GM12878 (cell line): ENCODE measurements around the gene MEIS2. TPM values are rescaled to one million over a fixed set of nuclear protein-coding genes. Genes with fewer than 3 reads are reported as not detected.

Experiments used
- BACH1 ChIP-seq: fragments of 450-650 bp; IDR thresholded peaks from 2 replicates; pipeline ENCODE4 v1.6.1; 2017; ENCODE audit warnings: mild to moderate bottlenecking, borderline replicate concordance
- BHLHE40 ChIP-seq, 2 experiments: fragments of 450-650 bp in 1 of 2; IDR thresholded peaks; 2 replicates each; pipeline ENCODE4 v1.6.1; 2011 to 2017; ENCODE audit warnings: low read depth in 2 of 2, borderline replicate concordance in 1 of 2, improper control_type of control experiment in 1 of 2, low read length in 1 of 2, mild to moderate bottlenecking in 1 of 2
- BRCA1 ChIP-seq: IDR thresholded peaks from 2 replicates; pipeline ENCODE4 v1.6.1; 2011; ENCODE audit warnings: low read depth, low read length, improper control_type of control experiment
- DPF2 ChIP-seq: fragments of 450-650 bp; IDR thresholded peaks from 2 replicates; pipeline ENCODE4 v1.6.1; 2017; ENCODE audit warnings: mild to moderate bottlenecking
- EED ChIP-seq: sonication (generic); IDR thresholded peaks from 2 replicates; pipeline ENCODE4 v1.6.1; 2016; ENCODE audit warnings: antibody characterized with exemption, low read depth
- IKZF1 ChIP-seq: fragments of 450-650 bp; conservative IDR thresholded peaks from 2 replicates; pipeline ENCODE4 v1.6.1; 2017; ENCODE audit warnings: antibody characterized with exemption, mild to moderate bottlenecking
- NFXL1 ChIP-seq: fragments of 450-650 bp; IDR thresholded peaks from 2 replicates; pipeline ENCODE4 v1.6.1; 2017; ENCODE audit warnings: antibody characterized with exemption, mild to moderate bottlenecking, borderline replicate concordance
- PAX5 ChIP-seq: IDR thresholded peaks from 2 replicates; pipeline ENCODE4 v1.6.1; 2011; ENCODE audit warnings: low read depth, low read length, borderline replicate concordance
- SIX5 ChIP-seq: IDR thresholded peaks from 2 replicates; pipeline ENCODE4 v1.6.1; 2011; ENCODE audit warnings: mild to moderate bottlenecking, low read depth, low read length, moderate library complexity; ENCODE audit not compliant: severe bottlenecking
- SMARCA5 ChIP-seq: fragments of 450-650 bp; IDR thresholded peaks from 2 replicates; pipeline ENCODE4 v1.6.1; 2017; ENCODE audit warnings: mild to moderate bottlenecking
- YBX1 ChIP-seq: fragments of 450-650 bp; IDR thresholded peaks from 2 replicates; pipeline ENCODE4 v1.6.1; 2016; ENCODE audit warnings: antibody characterized with exemption
- ZSCAN29 ChIP-seq: fragments of 450-650 bp; IDR thresholded peaks from 2 replicates; pipeline ENCODE4 v1.6.1; 2017; ENCODE audit warnings: mild to moderate bottlenecking, moderate library complexity
- polyA plus RNA-seq, 11 experiments: library from polyadenylated mRNA; depleted of rRNA in 4 of 11; unstranded in 6 of 11; stranded (reverse) in 5 of 11; fragments of >200 nt; fragmentation: Nextera tagmentation in 4 of 11; fragmentation: Illumina TruSeq in 1 of 11; extraction: Ambion mirVana in 4 of 11; extraction: Trizol in 1 of 11; gene quantifications; 1 replicate in 1 of 11; 2 replicates in 10 of 11; pipeline versions ENCODE4 v1.2.1 to v1.2.3, GENCODE V29; 2011 to 2016; ENCODE audit warnings: inconsistent platforms in 2 of 11, missing spikeins in 2 of 11, low read depth in 1 of 11
- total RNA-seq, 4 experiments: library from RNA; depleted of rRNA in 3 of 4; stranded (reverse); fragments of >200 nt in 3 of 4; fragmentation: Illumina TruSeq in 1 of 4; extraction: Trizol in 1 of 4; gene quantifications; 2 replicates each; pipeline versions ENCODE4 v1.2.1 to v1.2.3, GENCODE V29; 2013 to 2021
- TF ChIP-seq, protein P1 (sequence below): IDR thresholded peaks from 2 replicates; pipeline ENCODE4 v1.6.1; 2011; ENCODE audit warnings: borderline replicate concordance, low read depth, mild to moderate bottlenecking, moderate library complexity, low read length; ENCODE audit not compliant: insufficient read depth, poor library complexity, severe bottlenecking
- TF ChIP-seq, protein P2 (sequence below): IDR thresholded peaks from 2 replicates; pipeline ENCODE4 v1.6.1; 2012; ENCODE audit warnings: low read depth, low read length, improper control_type of control experiment
- TF ChIP-seq, protein P3 (sequence below): fragments of 450-650 bp; IDR thresholded peaks from 2 replicates; pipeline ENCODE4 v1.6.1; 2016; ENCODE audit warnings: mild to moderate bottlenecking
- TF ChIP-seq, protein P4 (sequence below): fragments of 450-650 bp; IDR thresholded peaks from 2 replicates; pipeline ENCODE4 v1.6.1; 2017; ENCODE audit warnings: mild to moderate bottlenecking, moderate library complexity

The MEIS2 gene
- total and polyA plus RNA-seq, 10 of the 15 experiments (the other 5 are each of a cell fraction or from before 2014, with no cell fraction given), result 9.2 to 54.0 (median 20.4) TPM

DNA sequence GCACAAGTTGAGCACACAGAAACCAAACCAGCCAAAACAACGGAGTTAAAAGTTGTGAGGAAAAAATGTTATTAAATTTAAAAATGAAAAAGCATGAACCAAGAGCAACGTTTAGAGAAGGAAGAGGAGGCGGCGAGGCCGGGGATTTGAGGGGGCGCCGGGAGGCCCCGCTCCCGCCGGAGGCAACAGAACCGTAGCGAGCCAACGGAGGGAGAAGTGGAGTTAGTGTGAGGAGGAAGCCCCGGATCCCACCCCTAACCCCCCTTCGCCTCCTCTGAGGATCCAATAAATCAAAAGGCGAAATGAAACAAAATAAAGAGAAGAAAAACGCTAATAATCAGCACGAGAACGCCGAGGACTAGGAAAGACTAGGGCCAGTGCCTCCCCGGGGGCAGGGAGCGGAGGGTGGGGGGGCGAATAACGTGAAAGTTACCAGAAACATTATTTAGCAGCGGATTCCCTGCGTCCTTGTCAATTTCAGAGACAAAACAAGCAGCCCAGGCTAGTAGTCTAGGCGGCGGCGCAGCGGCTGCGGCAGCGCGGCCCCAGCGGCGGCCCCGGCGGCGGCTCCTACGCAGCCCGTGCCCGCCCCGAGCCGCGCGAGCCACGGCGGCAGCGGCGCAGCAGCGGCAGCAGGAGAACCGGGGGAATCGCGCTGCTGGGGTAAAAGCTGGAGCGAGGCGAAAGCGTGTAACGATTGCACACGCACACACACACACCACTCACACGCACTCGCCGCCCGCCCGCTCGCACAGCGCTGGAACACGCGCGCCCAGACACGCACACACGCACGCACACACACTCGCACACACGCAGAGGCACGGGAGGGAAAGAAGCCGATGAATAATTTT lies 1.7 kb downstream of the MEIS2 start (continued):
- TF ChIP-seq, protein P1, sequence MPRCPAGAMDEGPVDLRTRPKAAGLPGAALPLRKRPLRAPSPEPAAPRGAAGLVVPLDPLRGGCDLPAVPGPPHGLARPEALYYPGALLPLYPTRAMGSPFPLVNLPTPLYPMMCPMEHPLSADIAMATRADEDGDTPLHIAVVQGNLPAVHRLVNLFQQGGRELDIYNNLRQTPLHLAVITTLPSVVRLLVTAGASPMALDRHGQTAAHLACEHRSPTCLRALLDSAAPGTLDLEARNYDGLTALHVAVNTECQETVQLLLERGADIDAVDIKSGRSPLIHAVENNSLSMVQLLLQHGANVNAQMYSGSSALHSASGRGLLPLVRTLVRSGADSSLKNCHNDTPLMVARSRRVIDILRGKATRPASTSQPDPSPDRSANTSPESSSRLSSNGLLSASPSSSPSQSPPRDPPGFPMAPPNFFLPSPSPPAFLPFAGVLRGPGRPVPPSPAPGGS, result peak; percentile 52
- TF ChIP-seq, protein P2, sequence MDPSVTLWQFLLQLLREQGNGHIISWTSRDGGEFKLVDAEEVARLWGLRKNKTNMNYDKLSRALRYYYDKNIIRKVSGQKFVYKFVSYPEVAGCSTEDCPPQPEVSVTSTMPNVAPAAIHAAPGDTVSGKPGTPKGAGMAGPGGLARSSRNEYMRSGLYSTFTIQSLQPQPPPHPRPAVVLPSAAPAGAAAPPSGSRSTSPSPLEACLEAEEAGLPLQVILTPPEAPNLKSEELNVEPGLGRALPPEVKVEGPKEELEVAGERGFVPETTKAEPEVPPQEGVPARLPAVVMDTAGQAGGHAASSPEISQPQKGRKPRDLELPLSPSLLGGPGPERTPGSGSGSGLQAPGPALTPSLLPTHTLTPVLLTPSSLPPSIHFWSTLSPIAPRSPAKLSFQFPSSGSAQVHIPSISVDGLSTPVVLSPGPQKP, result no peak
- TF ChIP-seq BACH1 (peak; percentile 82), SMARCA5 (0 out of 2 replicates have a peak, but pooled peaks have one; percentile 76), BRCA1 (no peak), IKZF1 (peak; percentile 64), SIX5 (no peak), BHLHE40 (IDR thresholded peaks at IDR 0.05; ENCODE audit: borderline replicate concordance in 1 of 2, low read depth in 2 of 2, low read length in 1 of 2) (peak in 1 of 2 experiments; percentile 82; a peak in 2 of 4 replicates), YBX1 (no peak), PAX5 (0 out of 2 replicates have a peak, but pooled peaks have one; percentile 23), NFXL1 (no peak), EED (no peak), DPF2 (peak; percentile 48; the same call in 1 of the 2 replicates), ZSCAN29 (0 out of 2 replicates have a peak, but pooled peaks have one; percentile 32)
- TF ChIP-seq, protein P3, sequence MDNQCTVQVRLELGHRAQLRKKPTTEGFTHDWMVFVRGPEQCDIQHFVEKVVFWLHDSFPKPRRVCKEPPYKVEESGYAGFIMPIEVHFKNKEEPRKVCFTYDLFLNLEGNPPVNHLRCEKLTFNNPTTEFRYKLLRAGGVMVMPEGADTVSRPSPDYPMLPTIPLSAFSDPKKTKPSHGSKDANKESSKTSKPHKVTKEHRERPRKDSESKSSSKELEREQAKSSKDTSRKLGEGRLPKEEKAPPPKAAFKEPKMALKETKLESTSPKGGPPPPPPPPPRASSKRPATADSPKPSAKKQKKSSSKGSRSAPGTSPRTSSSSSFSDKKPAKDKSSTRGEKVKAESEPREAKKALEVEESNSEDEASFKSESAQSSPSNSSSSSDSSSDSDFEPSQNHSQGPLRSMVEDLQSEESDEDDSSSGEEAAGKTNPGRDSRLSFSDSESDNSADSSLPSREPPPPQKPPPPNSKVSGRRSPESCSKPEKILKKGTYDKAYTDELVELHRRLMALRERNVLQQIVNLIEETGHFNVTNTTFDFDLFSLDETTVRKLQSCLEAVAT, result peak; percentile 29; the same call in 1 of the 2 replicates
- TF ChIP-seq, protein P4, sequence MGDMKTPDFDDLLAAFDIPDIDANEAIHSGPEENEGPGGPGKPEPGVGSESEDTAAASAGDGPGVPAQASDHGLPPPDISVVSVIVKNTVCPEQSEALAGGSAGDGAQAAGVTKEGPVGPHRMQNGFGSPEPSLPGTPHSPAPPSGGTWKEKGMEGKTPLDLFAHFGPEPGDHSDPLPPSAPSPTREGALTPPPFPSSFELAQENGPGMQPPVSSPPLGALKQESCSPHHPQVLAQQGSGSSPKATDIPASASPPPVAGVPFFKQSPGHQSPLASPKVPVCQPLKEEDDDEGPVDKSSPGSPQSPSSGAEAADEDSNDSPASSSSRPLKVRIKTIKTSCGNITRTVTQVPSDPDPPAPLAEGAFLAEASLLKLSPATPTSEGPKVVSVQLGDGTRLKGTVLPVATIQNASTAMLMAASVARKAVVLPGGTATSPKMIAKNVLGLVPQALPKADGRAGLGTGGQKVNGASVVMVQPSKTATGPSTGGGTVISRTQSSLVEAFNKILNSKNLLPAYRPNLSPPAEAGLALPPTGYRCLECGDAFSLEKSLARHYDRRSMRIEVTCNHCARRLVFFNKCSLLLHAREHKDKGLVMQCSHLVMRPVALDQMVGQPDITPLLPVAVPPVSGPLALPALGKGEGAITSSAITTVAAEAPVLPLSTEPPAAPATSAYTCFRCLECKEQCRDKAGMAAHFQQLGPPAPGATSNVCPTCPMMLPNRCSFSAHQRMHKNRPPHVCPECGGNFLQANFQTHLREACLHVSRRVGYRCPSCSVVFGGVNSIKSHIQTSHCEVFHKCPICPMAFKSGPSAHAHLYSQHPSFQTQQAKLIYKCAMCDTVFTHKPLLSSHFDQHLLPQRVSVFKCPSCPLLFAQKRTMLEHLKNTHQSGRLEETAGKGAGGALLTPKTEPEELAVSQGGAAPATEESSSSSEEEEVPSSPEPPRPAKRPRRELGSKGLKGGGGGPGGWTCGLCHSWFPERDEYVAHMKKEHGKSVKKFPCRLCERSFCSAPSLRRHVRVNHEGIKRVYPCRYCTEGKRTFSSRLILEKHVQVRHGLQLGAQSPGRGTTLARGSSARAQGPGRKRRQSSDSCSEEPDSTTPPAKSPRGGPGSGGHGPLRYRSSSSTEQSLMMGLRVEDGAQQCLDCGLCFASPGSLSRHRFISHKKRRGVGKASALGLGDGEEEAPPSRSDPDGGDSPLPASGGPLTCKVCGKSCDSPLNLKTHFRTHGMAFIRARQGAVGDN, result 0 out of 2 replicates have a peak, but pooled peaks have one; percentile 40
